HCT116 (cell line): Measurements from ENCODE around the gene PRKCZ. TPM values are rescaled to one million over a fixed set of nuclear protein-coding genes. Genes with fewer than 3 reads are reported as not detected.

Experiments used
- ATAC-seq: fragments of 200-7000 bp; cut with Tn5 transposase; 2 replicates; pipeline ENCODE4 v1.9.1; 2020; ENCODE audit warnings: mild to moderate bottlenecking, moderate library complexity
- BruUV-seq: library from RNA; stranded (reverse); fragments of 400-500 nt; replicated peaks from 2 replicates; lab custom pipeline; 2021; lab: Mats Ljungman, UMichigan
- CTCF ChIA-PET: fragments of 300-600 bp; sonication (Branson Sonifier 250); formaldehyde crosslinking; loops from one replicate; lab custom pipeline; 2021; ENCODE audit warnings: antibody characterized with exemption; lab: Charles Lee
- POLR2A ChIA-PET: fragments of 300-600, 350-600 bp; sonication (Branson Sonifier 250); formaldehyde crosslinking; loops from one replicate; lab custom pipeline; 2021; ENCODE audit warnings: antibody characterized with exemption; lab: Charles Lee
- RAD21 ChIA-PET, 2 experiments: fragments of 300-600 bp; sonication (Branson Sonifier 250); formaldehyde crosslinking; loops; one replicate each; lab custom pipeline; 2023; ENCODE audit warnings: low total read pairs in 2 of 2; ENCODE audit not compliant: uncharacterized antibody in 2 of 2, unreplicated experiment in 2 of 2, low non-redundant PET in 1 of 2; lab: Charles Lee
- DNase-seq: peaks from one replicate; pipeline ENCODE4 v3.0.0-alpha.2; 2010; ENCODE audit warnings: low read depth, low spot score
- H2AFZ ChIP-seq: fragments of 200-600 bp; shearing (Covaris generic), sonication (generic); 2 replicates; pipeline ENCODE4 v1.6.1; 2017; ENCODE audit warnings: low read depth, mixed run types, mixed read lengths, antibody characterized with exemption, low read length; ENCODE audit not compliant: poor library complexity, severe bottlenecking
- H3K27ac ChIP-seq: 2 replicates; pipeline ENCODE4 v1.5.1; 2012; ENCODE audit warnings: low read depth, low read length
- H3K27me3 ChIP-seq: fragments of 200-600 bp; sonication (generic); 2 replicates; pipeline ENCODE4 v1.6.1; 2016; ENCODE audit warnings: mixed run types, low read length, mixed read lengths; ENCODE audit not compliant: insufficient read depth
- H3K36me3 ChIP-seq, 2 experiments: fragments of 200-500 bp in 1 of 2; fragments of 200-600 bp in 1 of 2; sonication (Bioruptor generic) in 1 of 2; sonication (generic) in 1 of 2; 2 replicates each; pipeline versions ENCODE4 v1.5.1 to v1.6.1; 2014 to 2016; ENCODE audit warnings: low read length in 2 of 2, inconsistent platforms in 1 of 2, mixed read lengths in 1 of 2, mixed run types in 1 of 2; ENCODE audit not compliant: insufficient read depth in 2 of 2, control insufficient read depth in 1 of 2
- H3K4me1 ChIP-seq, 2 experiments: fragments of 200-600 bp in 1 of 2; sonication (generic) in 1 of 2; 2 replicates each; pipeline versions ENCODE4 v1.5.1 to v1.6.1; 2012 to 2017; ENCODE audit warnings: low read length in 2 of 2, inconsistent platforms in 1 of 2, mild to moderate bottlenecking in 1 of 2, mixed read lengths in 1 of 2, mixed run types in 1 of 2, moderate library complexity in 1 of 2; ENCODE audit not compliant: insufficient read depth in 2 of 2, control insufficient read depth in 1 of 2
- H3K4me2 ChIP-seq: fragments of 200-600 bp; sonication (generic); 2 replicates; pipeline ENCODE4 v1.6.1; 2017; ENCODE audit warnings: mixed run types, low read length, mixed read lengths
- H3K4me3 ChIP-seq, 2 experiments: fragments of 200-600 bp in 1 of 2; sonication (generic) in 1 of 2; replicated peaks in 1 of 2; 2 replicates each; pipeline ENCODE4 v1.5.1; 2011 to 2016; ENCODE audit warnings: low read length in 2 of 2, control low read depth in 1 of 2, low read depth in 1 of 2, mild to moderate bottlenecking in 1 of 2, mixed read lengths in 1 of 2, mixed run types in 1 of 2
- H3K79me2 ChIP-seq: fragments of 200-600 bp; sonication (generic); 2 replicates; pipeline ENCODE4 v1.6.1; 2017; ENCODE audit warnings: mild to moderate bottlenecking, mixed run types, low read length, moderate library complexity, mixed read lengths; ENCODE audit not compliant: insufficient read depth
- H3K9ac ChIP-seq: fragments of 200-600 bp; sonication (generic); 2 replicates; pipeline ENCODE4 v1.6.1; 2016; ENCODE audit warnings: low read length, mixed read lengths
- H3K9me2 ChIP-seq: fragments of 200-600 bp; sonication (generic), shearing (Covaris generic); 2 replicates; pipeline ENCODE4 v1.6.1; 2017; ENCODE audit warnings: mixed run types, mild to moderate bottlenecking, moderate library complexity; ENCODE audit not compliant: insufficient read depth
- H3K9me3 ChIP-seq, 2 experiments: fragments of 200-500 bp in 1 of 2; fragments of 200-600 bp in 1 of 2; sonication (Bioruptor generic) in 1 of 2; sonication (generic) in 1 of 2; 2 replicates each; pipeline ENCODE4 v1.6.1; 2014 to 2017; ENCODE audit warnings: low read length in 2 of 2, mixed read lengths in 2 of 2, inconsistent platforms in 1 of 2, low read depth in 1 of 2, mild to moderate bottlenecking in 1 of 2, mixed run types in 1 of 2, moderate library complexity in 1 of 2; ENCODE audit not compliant: control insufficient read depth in 1 of 2, insufficient read depth in 1 of 2
- H4K20me1 ChIP-seq: fragments of 200-600 bp; sonication (generic), shearing (Covaris generic); 2 replicates; pipeline ENCODE4 v1.6.1; 2017; ENCODE audit warnings: mixed run types, mild to moderate bottlenecking, moderate library complexity; ENCODE audit not compliant: insufficient read depth
- CEBPB ChIP-seq: IDR thresholded peaks from 2 replicates; pipeline ENCODE4 v1.6.1; 2012; ENCODE audit warnings: low read depth
- CTCF ChIP-seq, 3 experiments: fragments of 200-600 bp in 1 of 3; sonication (generic) in 1 of 3; IDR thresholded peaks in 2 of 3; conservative IDR thresholded peaks in 1 of 3; 2 replicates each; pipeline ENCODE4 v1.5.1; 2012 to 2017; ENCODE audit warnings: low read depth in 2 of 3, low read length in 2 of 3, antibody characterized with exemption in 1 of 3, borderline replicate concordance in 1 of 3, control low read depth in 1 of 3, mild to moderate bottlenecking in 1 of 3, mixed read lengths in 1 of 3, mixed run types in 1 of 3, moderate library complexity in 1 of 3; ENCODE audit not compliant: insufficient read depth in 1 of 3
- EGR1 ChIP-seq: IDR thresholded peaks from 2 replicates; pipeline ENCODE4 v1.6.1; 2012; ENCODE audit warnings: low read depth
- RAD21 ChIP-seq: IDR thresholded peaks from 2 replicates; pipeline ENCODE4 v1.6.1; 2012; ENCODE audit warnings: low read depth, mild to moderate bottlenecking
- SRF ChIP-seq: IDR thresholded peaks from 2 replicates; pipeline ENCODE4 v1.6.1; 2012; ENCODE audit warnings: low read depth
- YY1 ChIP-seq: IDR thresholded peaks from 2 replicates; pipeline ENCODE4 v1.6.1; 2011; ENCODE audit warnings: low read length, low read depth, moderate library complexity, mild to moderate bottlenecking; ENCODE audit not compliant: insufficient replicate concordance; ENCODE audit errors: extremely low read depth
- ZFX ChIP-seq: fragments of 450-650 bp; IDR thresholded peaks from 2 replicates; pipeline ENCODE4 v1.6.1; 2017
- intact Hi-C: fragments of 100-400 bp; cut with micrococcal nuclease; formaldehyde crosslinking; loops from 2 replicates; pipeline ENCODE4 v1.10.0; 2022
- total RNA-seq: library from RNA; stranded (reverse); gene quantifications from one replicate; pipeline ENCODE4 v1.2.1, GENCODE V29; 2021; ENCODE audit not compliant: unreplicated experiment

PRKCZ gene
- total RNA-seq, 1 experiment from 2014 or later = 46.8 TPM

- TF ChIP-seq RAD21 = no peak
- no peak for TF ChIP-seq EGR1
- TF ChIP-seq CEBPB = no peak
- no peak for TF ChIP-seq SRF
- no peak for TF ChIP-seq CTCF (IDR thresholded peaks at IDR 0.05 in 2 of 3, conservative IDR thresholded peaks at IDR 0.05 in 1 of 3; ENCODE audit: borderline replicate concordance in 1 of 3, insufficient read depth in 1 of 3, low read depth in 2 of 3, low read length in 2 of 3)
- no peak for TF ChIP-seq ZFX
- TF ChIP-seq YY1 = no peak
Observed at GRCh38 chr1:2130871-2131289, 80.7 kb downstream of the PRKCZ start (continued).

GRCh38 chr1:2132222-2133038 lies 82.2 kb downstream of the PRKCZ start:
- no peak; the same call in 1 of the 2 replicates for ATAC-seq
- POLR2A ChIA-PET = no interaction called here

More at GRCh38 chr1:2132222-2133038, 82.2 kb downstream of the PRKCZ start:
- peak overlapping the region; percentile 82 for H3K4me2 ChIP-seq
- peak overlapping the region; percentile 9; the same call in 1 of the 2 replicates for H3K27ac ChIP-seq
- no peaks in the 10 kb centered on the region for H4K20me1 ChIP-seq
- RAD21 ChIA-PET = no interaction called here
- no peak overlapping the region for H2AFZ ChIP-seq
- peaks cover 13 to 43% of the 10 kb centered on the region in 2 experiments for H3K4me1 ChIP-seq
- peak overlapping the region in 1 of 2 experiments; percentile 45; a peak in 3 of 4 replicates for H3K4me3 ChIP-seq
- no peaks in the 10 kb centered on the region for H3K9me3 ChIP-seq
- TF ChIP-seq EGR1 (no peak), CTCF (IDR thresholded peaks at IDR 0.05 in 2 of 3, conservative IDR thresholded peaks at IDR 0.05 in 1 of 3; ENCODE audit: borderline replicate concordance in 1 of 3, insufficient read depth in 1 of 3, low read depth in 2 of 3, low read length in 2 of 3) (peak in 2 of 3 experiments; percentile 12 to 23; a peak in 2 of 6 replicates)
- BruUV-seq = no TSS peak
- H3K9ac ChIP-seq = peak overlapping the region; percentile 54
- no peaks in the 10 kb centered on the region for H3K9me2 ChIP-seq
- peaks cover 9% of the 10 kb centered on the region; the same call in 1 of the 2 replicates for H3K79me2 ChIP-seq
- CTCF ChIA-PET = interaction anchor here (0.6 to 1.9 kb wide), 3 partner anchors 42 to 172 kb away, joined by 3 to 11 read pairs (median 7); partner anchors contain the start of gene FAAP20
- DNase-seq = no peak
- H3K27me3 ChIP-seq = no peaks in the 10 kb centered on the region
- intact Hi-C loops = no loop called here
- no peaks in the 10 kb centered on the region for H3K36me3 ChIP-seq
